GM10847 (cell line): Measurements from ENCODE around the gene STAB2.

ENCODE experiments used
- POLR2A ChIP-seq: IDR thresholded peaks from 2 replicates; pipeline ENCODE4 v1.6.1; 2011; ENCODE audit not compliant: insufficient read length; ENCODE audit errors: extremely low read depth

The STAB2 gene

GRCh38 chr12:103586791-103587370 lies at the start of gene STAB2:
STAB2 (plus strand) TSS chr12:103587273; CDS start chr12:103587477, 204 bp downstream.
- no peak for TF ChIP-seq POLR2A

- no peak for TF ChIP-seq POLR2A
Observed at GRCh38 chr12:103538397-103538796, 48.7 kb upstream of the STAB2 start.

GRCh38 chr12:103540319-103540718 lies 46.8 kb upstream of the STAB2 start:
- no peak for TF ChIP-seq POLR2A

- no peak for TF ChIP-seq POLR2A
Observed at GRCh38 chr12:103542078-103542477, 45.0 kb upstream of the STAB2 start.

GRCh38 chr12:103546959-103547358 lies 40.1 kb upstream of the STAB2 start:
- TF ChIP-seq POLR2A: no peak

- TF ChIP-seq POLR2A: no peak
Observed at GRCh38 chr12:103547376-103547775, 39.7 kb upstream of the STAB2 start.

- TF ChIP-seq POLR2A: no peak
Observed at GRCh38 chr12:103547929-103548328, 39.1 kb upstream of the STAB2 start.

- no peak for TF ChIP-seq POLR2A
Observed at GRCh38 chr12:103548622-103549601, 38.2 kb upstream of the STAB2 start.

GRCh38 chr12:103556890-103557627 lies 30.0 kb upstream of the STAB2 start:
- no peak for TF ChIP-seq POLR2A

GRCh38 chr12:103557628-103558010 lies 29.5 kb upstream of the STAB2 start:
- no peak for TF ChIP-seq POLR2A

GRCh38 chr12:103558879-103559278 lies 28.2 kb upstream of the STAB2 start:
- TF ChIP-seq POLR2A: no peak

- TF ChIP-seq POLR2A: no peak
Observed at GRCh38 chr12:103560604-103561101, 26.4 kb upstream of the STAB2 start.

- no peak for TF ChIP-seq POLR2A
Observed at GRCh38 chr12:103561174-103561573, 25.9 kb upstream of the STAB2 start.

- no peak for TF ChIP-seq POLR2A
Observed at GRCh38 chr12:103566398-103566797, 20.7 kb upstream of the STAB2 start.

GRCh38 chr12:103569278-103569677 lies 17.8 kb upstream of the STAB2 start:
- no peak for TF ChIP-seq POLR2A
